AG09309 (cell line): ENCODE measurements around the gene NOS1.

Experiments
- DNase-seq: peaks from one replicate; pipeline ENCODE4 v3.0.0-alpha.2; 2010; ENCODE audit warnings: low read depth
- H3K4me3 ChIP-seq: 2 replicates; pipeline ENCODE4 v1.5.1; 2011; ENCODE audit warnings: mild to moderate bottlenecking, low read depth, low read length, moderate library complexity; ENCODE audit not compliant: control insufficient read depth
- TF ChIP-seq, protein P1 (sequence below): IDR thresholded peaks from 2 replicates; pipeline ENCODE4 v1.5.1; 2011; ENCODE audit warnings: mild to moderate bottlenecking, low read depth, low read length, inconsistent platforms; ENCODE audit not compliant: insufficient read depth, control insufficient read depth; ENCODE audit errors: missing control alignments

The NOS1 gene

GRCh38 chr12:117360222-117360550 is 1.2 kb downstream of the NOS1 start:
- no peak for DNase-seq
- TF ChIP-seq, protein P1, sequence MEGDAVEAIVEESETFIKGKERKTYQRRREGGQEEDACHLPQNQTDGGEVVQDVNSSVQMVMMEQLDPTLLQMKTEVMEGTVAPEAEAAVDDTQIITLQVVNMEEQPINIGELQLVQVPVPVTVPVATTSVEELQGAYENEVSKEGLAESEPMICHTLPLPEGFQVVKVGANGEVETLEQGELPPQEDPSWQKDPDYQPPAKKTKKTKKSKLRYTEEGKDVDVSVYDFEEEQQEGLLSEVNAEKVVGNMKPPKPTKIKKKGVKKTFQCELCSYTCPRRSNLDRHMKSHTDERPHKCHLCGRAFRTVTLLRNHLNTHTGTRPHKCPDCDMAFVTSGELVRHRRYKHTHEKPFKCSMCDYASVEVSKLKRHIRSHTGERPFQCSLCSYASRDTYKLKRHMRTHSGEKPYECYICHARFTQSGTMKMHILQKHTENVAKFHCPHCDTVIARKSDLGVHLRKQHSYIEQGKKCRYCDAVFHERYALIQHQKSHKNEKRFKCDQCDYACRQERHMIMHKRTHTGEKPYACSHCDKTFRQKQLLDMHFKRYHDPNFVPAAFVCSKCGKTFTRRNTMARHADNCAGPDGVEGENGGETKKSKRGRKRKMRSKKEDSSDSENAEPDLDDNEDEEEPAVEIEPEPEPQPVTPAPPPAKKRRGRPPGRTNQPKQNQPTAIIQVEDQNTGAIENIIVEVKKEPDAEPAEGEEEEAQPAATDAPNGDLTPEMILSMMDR = no peak
- no peak overlapping the region for H3K4me3 ChIP-seq

DNA sequence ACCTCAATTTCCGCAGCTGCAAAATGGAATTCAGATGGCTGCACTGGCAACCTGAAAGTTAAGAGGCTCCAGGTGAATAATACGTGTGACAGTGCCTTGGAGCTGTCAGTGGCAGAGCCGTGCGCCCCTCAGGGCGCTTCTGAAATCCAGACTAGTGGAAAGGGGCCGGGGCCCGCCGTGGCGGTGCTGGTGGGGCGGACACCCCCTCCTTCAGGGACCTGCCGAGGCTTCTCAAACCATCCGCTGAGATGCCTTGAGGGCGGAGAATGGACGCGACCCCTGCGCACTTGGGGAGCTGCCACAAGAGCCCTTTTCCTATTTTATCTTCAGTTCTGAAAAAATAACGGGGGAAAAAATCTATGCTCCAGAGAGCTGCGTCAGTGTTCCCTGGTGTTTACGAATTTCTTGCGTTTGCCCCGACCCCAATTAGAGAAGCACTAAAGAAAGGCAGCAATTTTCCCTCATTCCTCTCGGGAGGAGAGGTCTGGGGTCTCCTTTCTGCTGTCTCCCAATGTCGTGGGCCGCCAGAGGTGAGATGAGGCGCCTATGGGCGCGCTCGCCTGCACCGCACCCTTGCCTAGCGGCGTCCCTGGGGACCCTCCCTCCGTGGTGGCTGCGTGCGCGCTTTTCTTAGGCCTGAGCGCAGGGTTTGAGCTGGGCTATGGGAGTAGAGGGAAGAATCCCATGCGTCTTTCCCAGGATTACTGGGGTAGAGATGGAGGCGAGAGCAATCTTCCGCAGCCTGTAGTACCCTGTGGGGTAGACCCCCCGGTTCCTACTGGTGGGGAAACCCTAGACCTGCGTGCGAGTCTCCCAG is 2.2 kb downstream of the NOS1 start:
- no peak for DNase-seq
- TF ChIP-seq, protein P1 = no peak
- no peak overlapping the region for H3K4me3 ChIP-seq

GRCh38 chr12:117356048-117356447 is 5.4 kb downstream of the NOS1 start:
- DNase-seq = no peak
- no peak overlapping the region for H3K4me3 ChIP-seq
- TF ChIP-seq, protein P1 = no peak

DNA sequence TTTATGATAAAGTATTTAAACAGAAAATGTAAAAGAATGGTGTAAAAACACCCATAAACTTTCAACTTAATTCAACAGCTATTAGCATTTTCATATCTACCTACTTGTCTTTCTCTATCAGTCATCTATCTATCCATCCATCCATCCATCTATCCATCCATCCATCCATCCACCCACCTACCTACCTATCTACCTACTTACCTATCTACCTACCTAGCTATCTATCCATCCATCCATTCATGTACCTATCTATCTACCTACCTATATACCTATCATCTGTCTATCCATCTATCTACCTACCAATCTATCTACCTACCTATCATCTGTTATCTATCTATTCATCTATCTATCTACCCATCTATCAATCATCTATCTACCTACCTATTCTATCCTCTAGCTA is 8.5 kb downstream of the NOS1 start:
- no peak overlapping the region for H3K4me3 ChIP-seq
- TF ChIP-seq, protein P1 = no peak
- no peak for DNase-seq

GRCh38 chr12:117352206-117352605 is 9.2 kb downstream of the NOS1 start:
- DNase-seq = no peak
- H3K4me3 ChIP-seq = no peak overlapping the region
- TF ChIP-seq, protein P1 = no peak

- no peak overlapping the region for H3K4me3 ChIP-seq
- TF ChIP-seq, protein P1 = no peak
- no peak for DNase-seq
Measured at GRCh38 chr12:117350140-117350539, 11.3 kb downstream of the NOS1 start.
